Peyer's patch (tissue), 4 donors: Measurements from ENCODE around the gene PTGR2. TPM values are rescaled to one million over a fixed set of nuclear protein-coding genes. Genes with fewer than 3 reads are reported as not detected.
A peak's percentile ranks its signal among the peaks of the same experiment; 100 is the strongest.
"Not testable (repeated sequence)": the region's sequence is repeated elsewhere in the genome, so short reads cannot be mapped to it uniquely, and the experiment has no call there.

Experiments used
- DNase-seq, 3 donors: peaks; one replicate each; pipeline ENCODE4 v3.0.0-alpha.2; 2017 to 2019
- H3K27ac ChIP-seq, 4 donors: fragments of 200-600 bp; sonication (generic); one replicate each; pipeline ENCODE4 v1.5.1; 2016 to 2019
- H3K27me3 ChIP-seq, 2 donors: fragments of 200-600 bp; sonication (generic); one replicate each; pipeline ENCODE4 v1.5.1; 2019
- H3K36me3 ChIP-seq, 3 donors: fragments of 200-600 bp; sonication (generic); one replicate each; pipeline ENCODE4 v1.5.1; 2016 to 2019
- H3K4me1 ChIP-seq, 4 donors: fragments of 200-600 bp; sonication (generic); one replicate each; pipeline ENCODE4 v1.5.1; 2016 to 2019
- H3K4me3 ChIP-seq, 4 donors: fragments of 200-600 bp; sonication (generic); 1 replicate in 3 of 4; 2 replicates in 1 of 4; pipeline ENCODE4 v1.5.1; 2016 to 2019; ENCODE audit warnings: mild to moderate bottlenecking in 1 of 4
- H3K9me3 ChIP-seq, 4 donors: fragments of 200-600 bp; sonication (generic); one replicate each; pipeline ENCODE4 v1.5.1; 2016 to 2019; ENCODE audit warnings: mild to moderate bottlenecking in 1 of 4
- CTCF ChIP-seq, 6 experiments: fragments of 450-650 bp in 4 of 6; fragments of 200-600 bp in 2 of 6; sonication (generic) in 1 of 6; IDR thresholded peaks; one replicate each; pipeline ENCODE4 v1.5.1; 2017 to 2019; ENCODE audit warnings: antibody characterized with exemption in 6 of 6, mild to moderate bottlenecking in 3 of 6, moderate library complexity in 1 of 6
- POLR2A ChIP-seq, 2 donors: fragments of 450-650 bp; IDR thresholded peaks; one replicate each; pipeline ENCODE4 v1.5.1; 2017; ENCODE audit warnings: antibody characterized with exemption in 2 of 2, mild to moderate bottlenecking in 2 of 2, moderate library complexity in 2 of 2
- total RNA-seq, 4 donors: library from RNA; depleted of rRNA; stranded (reverse); fragments of >200 nt; gene quantifications; one replicate each; pipeline ENCODE4 v1.1.0, GENCODE V29; 2016

Gene PTGR2
- total RNA-seq, 4 donors from 2014 or later, result 11.1 to 19.0 (median 12.9) TPM

DNA sequence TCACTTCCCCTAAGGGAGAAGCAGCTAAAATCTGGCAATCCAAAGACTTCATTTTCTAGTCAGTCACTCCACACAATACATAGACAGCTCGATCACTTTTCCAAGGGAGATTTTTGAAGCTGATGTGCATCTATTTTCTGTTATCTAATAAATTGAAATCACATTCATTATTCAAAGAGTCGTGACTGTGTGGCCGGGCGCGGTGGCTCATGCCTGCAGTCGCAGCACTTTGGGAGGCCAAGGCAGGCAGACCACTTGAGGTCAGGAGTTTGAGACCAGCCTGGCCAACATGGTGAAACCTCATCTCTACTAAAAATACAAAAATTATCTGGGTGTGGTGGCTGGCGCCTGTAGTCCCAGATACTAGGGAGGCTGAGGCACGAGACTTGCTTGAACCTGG is 27.1 kb upstream of the PTGR2 start:
- TF ChIP-seq CTCF (IDR thresholded peaks at IDR 0.05), result no peak
- TF ChIP-seq POLR2A (IDR thresholded peaks at IDR 0.05), result no peak
- no peaks in the 10 kb centered on the region for H3K36me3 ChIP-seq
- H3K27ac ChIP-seq, result no peak overlapping the region
- no peaks in the 10 kb centered on the region for H3K27me3 ChIP-seq
- no peaks in the 10 kb centered on the region for H3K4me1 ChIP-seq
- H3K4me3 ChIP-seq, result no peak overlapping the region
- no peaks in the 10 kb centered on the region for H3K9me3 ChIP-seq
- DNase-seq, result peak in 1 of 3 donors; percentile 18

DNA sequence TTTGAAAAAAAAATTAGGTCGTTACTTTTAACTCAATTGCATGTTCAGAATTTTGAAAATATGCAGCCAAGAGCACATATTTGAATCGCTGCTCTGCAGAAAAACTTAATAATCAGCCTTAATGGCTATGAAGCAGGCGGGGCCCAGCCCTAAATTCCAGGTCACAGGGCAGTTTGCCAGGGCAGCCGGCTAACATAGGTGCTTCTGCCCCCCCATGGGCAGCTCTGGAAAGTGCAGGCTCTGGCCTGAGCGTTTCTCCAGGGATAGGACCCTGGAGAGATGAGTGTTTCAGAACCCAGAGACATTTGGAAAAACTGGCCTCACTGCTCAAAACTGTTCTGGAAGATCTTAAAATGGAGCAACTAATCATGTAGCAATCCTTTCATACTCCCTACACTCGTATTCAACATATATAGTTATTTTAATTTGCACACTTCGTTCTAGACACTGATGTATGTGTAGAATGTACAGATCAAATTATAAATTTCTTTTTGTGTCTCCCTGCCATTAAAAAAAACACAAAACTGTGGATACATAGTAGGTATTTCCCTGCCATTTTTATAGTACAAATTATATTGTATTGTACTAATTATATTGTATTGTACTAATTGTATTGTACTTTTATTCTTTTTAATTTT is 26.0 kb upstream of the PTGR2 start:
- no peaks in the 10 kb centered on the region for H3K27me3 ChIP-seq
- H3K9me3 ChIP-seq, result no peaks in the 10 kb centered on the region
- peak; percentile 84 to 96 (median 91) for DNase-seq
- no peaks in the 10 kb centered on the region for H3K36me3 ChIP-seq
- H3K4me3 ChIP-seq, result no peak overlapping the region
- TF ChIP-seq CTCF (IDR thresholded peaks at IDR 0.05) (peak; percentile 69 to 96 (median 94)), POLR2A (IDR thresholded peaks at IDR 0.05) (peak in 1 of 2 donors; percentile 17)
- no peaks in the 10 kb centered on the region for H3K4me1 ChIP-seq
- no peak overlapping the region for H3K27ac ChIP-seq

DNA sequence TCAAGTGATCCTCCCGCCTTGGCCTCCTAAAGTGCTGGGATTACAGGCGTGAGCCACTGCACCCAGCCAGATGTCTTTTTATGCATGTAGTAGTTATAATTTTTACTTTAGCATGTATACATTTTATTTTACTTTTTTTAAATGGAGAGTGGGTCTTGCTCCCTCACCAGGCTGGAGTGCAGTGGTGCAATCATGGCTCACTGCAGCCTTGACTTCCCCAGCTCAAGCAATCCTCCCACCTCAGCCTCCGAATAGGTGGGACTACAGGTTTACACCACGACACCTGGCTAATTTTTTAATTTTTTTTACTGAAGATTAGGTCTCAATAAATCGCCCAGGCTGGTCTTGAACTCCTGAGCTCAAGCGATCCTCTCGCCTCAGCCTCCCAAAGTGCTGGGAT is 24.4 kb upstream of the PTGR2 start:
- not testable (repeated sequence) for H3K4me3 ChIP-seq, H3K27ac ChIP-seq, H3K9me3 ChIP-seq, H3K4me1 ChIP-seq, H3K27me3 ChIP-seq, H3K36me3 ChIP-seq
- DNase-seq, result peak in 1 of 3 donors; percentile 28
- TF ChIP-seq CTCF (IDR thresholded peaks at IDR 0.05), result peak in 4 of 6 experiments; percentile 2 to 20 (median 16)

GRCh38 chr14:73829071-73829470 is 22.6 kb upstream of the PTGR2 start:
- Histone ChIP-seq H3K4me3 (no peak overlapping the region), H3K36me3 (no peaks in the 10 kb centered on the region), H3K4me1 (no peaks in the 10 kb centered on the region), H3K27me3 (no peaks in the 10 kb centered on the region), H3K9me3 (no peaks in the 10 kb centered on the region), H3K27ac (peak overlapping the region in 1 of 4 donors; percentile 12)
- no peak for TF ChIP-seq POLR2A (IDR thresholded peaks at IDR 0.05)
- no peak for DNase-seq

- Histone ChIP-seq H3K4me3 (no peak overlapping the region), H3K9me3 (no peaks in the 10 kb centered on the region), H3K36me3 (no peaks in the 10 kb centered on the region), H3K27ac (peak overlapping the region in 2 of 4 donors; percentile 12 to 14), H3K4me1 (no peaks in the 10 kb centered on the region), H3K27me3 (no peaks in the 10 kb centered on the region)
- TF ChIP-seq POLR2A (IDR thresholded peaks at IDR 0.05) (no peak), CTCF (IDR thresholded peaks at IDR 0.05) (peak in 2 of 6 experiments; percentile 9 to 27)
- peak in 1 of 3 donors; percentile 71 for DNase-seq
Observed at GRCh38 chr14:73829526-73830431, 21.9 kb upstream of the PTGR2 start.

DNA sequence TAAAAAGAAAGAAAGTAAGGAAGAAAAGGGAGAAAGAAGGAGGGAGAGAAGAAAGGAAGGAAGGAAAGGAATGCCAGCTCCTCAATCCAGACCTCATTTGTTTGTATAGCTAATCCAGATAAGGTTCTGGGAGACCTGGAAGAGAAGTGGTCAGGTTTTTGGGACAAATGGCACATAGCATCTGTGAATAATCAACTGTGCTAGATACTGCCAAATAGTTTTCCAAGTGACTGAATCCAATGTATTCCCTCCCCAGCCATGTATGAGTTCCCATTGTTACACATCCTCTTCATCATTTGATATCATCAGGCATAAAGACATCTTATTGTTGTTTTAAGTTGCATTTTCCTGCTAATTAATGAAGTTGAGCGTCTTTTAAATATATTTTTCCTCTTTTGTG is 18.6 kb upstream of the PTGR2 start:
- Histone ChIP-seq H3K4me3 (no peak overlapping the region), H3K27me3 (no peaks in the 10 kb centered on the region), H3K27ac (no peak overlapping the region), H3K9me3 (no peaks in the 10 kb centered on the region), H3K36me3 (no peaks in the 10 kb centered on the region), H3K4me1 (no peaks in the 10 kb centered on the region)
- TF ChIP-seq POLR2A (IDR thresholded peaks at IDR 0.05), result no peak
- no peak for TF ChIP-seq CTCF (IDR thresholded peaks at IDR 0.05)
- DNase-seq, result no peak
